NCI-H1092 (cell line): ENCODE data around the gene EXOSC2.
"Not testable (repeated sequence)": the region's sequence is repeated elsewhere in the genome, so short reads cannot be mapped to it uniquely, and the experiment has no call there.

ENCODE experiments used
- DNase-seq: peaks from one replicate; lab custom pipeline; 2025; lab: John Stamatoyannopoulos, UW

EXOSC2 gene

DNA sequence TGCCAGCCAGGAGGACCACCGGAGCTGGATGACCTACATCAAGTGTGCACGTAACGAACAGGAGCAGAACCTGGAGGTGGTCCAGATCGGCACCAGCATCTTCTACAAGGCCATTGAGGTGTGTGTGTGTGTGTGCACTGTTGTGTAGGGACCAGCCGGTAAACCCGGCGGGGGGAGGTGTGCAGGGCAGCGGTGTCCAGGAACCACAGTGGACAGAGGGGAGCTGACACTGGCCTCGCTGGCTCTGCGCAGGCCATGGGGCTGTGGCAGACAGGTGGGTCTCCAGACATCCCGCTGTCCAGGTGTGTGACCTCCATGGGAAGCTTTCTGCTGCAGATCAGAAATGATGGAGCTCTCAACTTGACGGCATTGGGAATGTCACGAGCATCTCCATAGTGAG is 25.4 kb upstream of the EXOSC2 start:
- DNase-seq: no peak

DNA sequence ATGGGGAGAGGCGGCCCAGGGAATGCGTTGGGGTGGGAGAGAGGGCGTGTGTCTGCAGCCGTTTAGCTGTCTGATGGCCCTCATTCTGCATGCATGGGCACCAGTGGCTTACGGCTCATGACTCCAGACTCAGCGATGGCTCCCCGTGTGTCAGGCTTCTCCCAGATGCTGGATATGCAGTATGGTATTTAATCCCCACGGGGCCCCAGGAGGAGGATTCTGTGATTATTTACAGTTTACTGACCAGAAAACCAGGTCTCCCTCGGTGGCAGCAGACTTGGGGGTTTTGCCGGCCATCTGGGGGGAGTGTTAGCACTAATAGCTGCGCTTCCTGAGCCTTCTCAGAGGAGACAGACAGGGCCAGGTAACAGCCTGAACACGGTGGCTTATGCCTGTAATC is 24.9 kb upstream of the EXOSC2 start:
- DNase-seq: no peak

DNA sequence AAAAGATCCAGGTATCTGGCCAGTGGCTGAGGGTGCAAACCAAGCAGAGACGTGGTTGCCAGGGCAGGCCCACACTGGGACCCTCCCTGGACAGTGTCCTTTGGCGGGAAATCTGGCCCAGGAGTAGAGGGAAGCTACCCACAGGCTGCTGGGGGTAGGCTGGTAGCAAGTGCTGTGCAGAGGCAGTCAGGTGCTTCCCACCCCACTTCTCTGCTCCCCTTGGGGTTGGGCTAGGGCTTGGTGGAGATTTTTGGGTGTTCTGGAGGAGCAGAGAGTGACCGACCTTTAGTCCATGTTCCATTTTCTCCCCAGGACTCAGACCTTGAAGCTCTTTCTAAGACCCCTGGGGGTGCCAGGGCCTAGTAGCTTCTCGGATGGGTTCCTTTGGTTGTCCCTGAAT is 23.6 kb upstream of the EXOSC2 start:
- DNase-seq: no peak

- DNase-seq: no peak
Observed at GRCh38 chr9:130670644-130671043, 22.9 kb upstream of the EXOSC2 start.

DNA sequence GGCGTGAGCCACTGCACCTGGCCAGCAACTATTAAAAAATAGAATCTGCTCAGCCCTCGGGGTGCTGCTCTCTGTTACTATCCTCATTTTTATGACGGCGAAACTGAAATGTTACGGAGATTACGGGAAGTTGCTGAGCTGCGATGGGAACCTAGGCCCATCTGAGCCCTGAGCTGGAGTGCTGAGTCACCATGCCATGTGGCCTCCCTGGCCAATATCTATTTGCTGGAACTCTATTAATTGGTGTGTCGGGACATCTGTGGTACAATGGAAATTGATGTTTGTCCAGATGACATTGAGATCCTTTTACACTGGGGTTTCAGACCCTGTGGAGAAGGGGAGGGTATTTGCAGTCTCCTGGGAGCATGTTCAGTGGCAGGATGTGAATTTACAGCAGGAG is 21.1 kb upstream of the EXOSC2 start:
- no peak for DNase-seq

DNA sequence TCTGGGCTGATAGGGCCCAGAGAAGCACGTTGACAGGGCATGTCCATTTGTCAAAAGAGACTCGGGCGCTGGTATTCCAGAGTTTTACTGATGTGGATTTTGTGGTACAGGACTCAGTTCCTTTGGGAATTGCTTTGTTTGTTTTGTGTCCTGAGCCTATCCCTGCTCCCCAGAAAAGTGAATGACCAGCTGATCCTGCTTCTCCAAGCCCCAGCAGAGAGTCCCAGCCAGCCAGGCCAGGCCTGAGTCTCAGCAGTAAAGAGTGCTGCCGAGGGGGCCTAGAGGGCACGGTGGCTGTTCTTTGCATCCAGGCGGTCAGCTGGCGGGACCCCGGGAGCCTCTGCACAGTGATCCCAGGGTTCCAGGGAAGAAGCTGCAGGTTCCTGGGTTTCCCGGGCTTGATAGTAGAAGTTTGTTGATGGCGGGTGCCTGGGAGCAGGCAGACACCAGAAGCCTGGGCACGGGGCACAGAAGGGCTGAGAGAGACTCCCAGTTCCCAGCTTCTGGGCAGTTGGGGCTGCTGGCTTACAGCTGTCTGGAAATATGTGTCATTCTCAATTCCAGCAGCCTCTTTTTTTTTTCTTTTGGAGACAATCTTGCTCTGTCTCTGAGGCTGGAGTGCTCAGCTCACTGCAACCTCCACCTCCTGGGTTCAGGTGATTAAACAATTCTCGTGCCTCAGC is 20.5 kb upstream of the EXOSC2 start:
- no peak for DNase-seq

- no peak for DNase-seq
Observed at GRCh38 chr9:130675396-130675795, 18.2 kb upstream of the EXOSC2 start.

DNA sequence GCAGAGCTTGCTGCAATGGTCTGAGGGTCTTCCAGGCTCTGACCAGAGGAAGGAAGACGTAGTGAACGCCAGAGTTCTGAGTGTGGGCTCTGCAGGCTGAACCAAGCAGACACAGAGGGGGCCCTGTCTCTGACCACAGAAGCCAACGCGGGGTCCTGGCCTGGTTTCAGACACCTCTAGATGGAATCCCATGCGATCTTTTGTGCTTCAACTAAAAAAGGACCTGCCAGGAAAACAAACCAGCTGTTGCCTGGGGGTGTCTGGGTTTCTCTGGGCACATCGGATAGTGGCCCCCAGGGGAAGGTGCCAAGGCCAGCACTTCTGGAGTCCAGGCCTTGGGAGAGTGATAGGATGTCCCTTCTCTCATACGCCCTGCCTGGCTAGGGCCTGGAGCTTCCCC is 16.3 kb upstream of the EXOSC2 start:
- DNase-seq: no peak

DNA sequence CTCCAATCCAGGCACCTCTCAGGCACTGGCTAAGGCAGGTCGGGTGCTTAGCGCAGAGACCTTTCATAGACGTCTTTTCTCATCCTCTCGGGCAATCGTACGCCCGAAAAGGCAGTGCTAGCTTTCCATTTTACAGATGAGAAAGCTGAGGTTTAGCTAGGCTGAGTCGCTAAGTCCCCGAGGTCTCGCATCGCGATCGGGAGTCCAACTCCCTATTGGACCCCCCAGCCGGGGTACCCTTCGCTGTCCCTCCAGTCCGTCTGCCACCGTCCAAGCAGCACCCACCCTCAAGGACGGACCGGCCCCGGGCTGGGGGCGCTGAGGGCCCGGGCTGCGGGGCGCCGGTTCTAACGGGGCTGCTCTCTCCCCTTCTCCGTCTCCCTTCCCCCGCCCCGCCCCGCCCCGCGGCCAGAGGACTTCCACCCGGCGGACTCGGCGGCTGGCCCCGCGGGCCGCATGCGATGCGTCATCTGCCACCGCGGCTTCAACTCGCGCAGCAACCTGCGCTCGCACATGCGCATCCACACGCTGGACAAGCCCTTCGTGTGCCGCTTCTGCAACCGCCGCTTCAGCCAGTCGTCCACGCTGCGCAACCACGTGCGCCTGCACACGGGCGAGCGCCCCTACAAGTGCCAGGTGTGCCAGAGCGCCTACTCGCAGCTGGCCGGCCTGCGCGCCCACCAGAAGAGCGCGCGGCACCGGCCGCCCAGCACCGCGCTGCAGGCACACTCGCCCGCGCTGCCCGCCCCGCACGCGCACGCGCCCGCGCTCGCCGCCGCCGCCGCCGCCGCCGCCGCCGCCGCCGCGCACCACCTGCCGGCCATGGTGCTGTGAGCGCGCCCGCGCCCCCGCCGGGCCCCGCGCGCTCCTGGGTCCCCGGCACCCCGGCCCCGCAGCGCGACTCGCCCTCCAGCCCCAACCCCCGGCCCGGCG is 12.5 kb upstream of the EXOSC2 start:
- peak; percentile 58 for DNase-seq

- no peak for DNase-seq
Observed at GRCh38 chr9:130681769-130682420, 11.7 kb upstream of the EXOSC2 start.

- peak; percentile 73 for DNase-seq
Observed at GRCh38 chr9:130682421-130683121, 11.0 kb upstream of the EXOSC2 start.

- no peak for DNase-seq
Observed at GRCh38 chr9:130685104-130685503, 8.5 kb upstream of the EXOSC2 start.

DNA sequence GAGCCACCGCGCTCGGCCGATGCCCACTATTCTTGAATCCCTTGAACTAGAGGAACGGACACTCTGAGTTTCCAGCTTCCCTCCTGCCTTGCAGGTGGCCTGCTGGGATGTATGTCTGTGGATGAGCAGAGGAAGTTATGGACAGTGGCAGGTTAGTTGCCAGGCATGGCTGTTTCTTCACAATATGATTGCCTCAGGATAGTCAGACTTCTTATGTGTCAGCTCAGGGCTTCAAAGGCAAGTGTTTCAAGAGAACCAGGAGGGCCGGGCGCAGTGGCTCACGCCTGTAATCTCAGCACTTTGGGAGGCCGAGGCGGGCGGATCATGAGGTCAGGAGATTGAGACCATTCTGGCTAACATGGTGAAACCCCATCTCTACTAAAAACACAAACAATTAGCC is 7.6 kb upstream of the EXOSC2 start:
- not testable (repeated sequence) for DNase-seq

- no peak for DNase-seq
Observed at GRCh38 chr9:130687615-130688014, 6.0 kb upstream of the EXOSC2 start.

GRCh38 chr9:130688072-130688471 is 5.5 kb upstream of the EXOSC2 start:
- no peak for DNase-seq

GRCh38 chr9:130689572-130689936 is 4.0 kb upstream of the EXOSC2 start:
- DNase-seq: no peak

- DNase-seq: peak; percentile 19
Observed at GRCh38 chr9:130689937-130690700, 3.5 kb upstream of the EXOSC2 start.

DNA sequence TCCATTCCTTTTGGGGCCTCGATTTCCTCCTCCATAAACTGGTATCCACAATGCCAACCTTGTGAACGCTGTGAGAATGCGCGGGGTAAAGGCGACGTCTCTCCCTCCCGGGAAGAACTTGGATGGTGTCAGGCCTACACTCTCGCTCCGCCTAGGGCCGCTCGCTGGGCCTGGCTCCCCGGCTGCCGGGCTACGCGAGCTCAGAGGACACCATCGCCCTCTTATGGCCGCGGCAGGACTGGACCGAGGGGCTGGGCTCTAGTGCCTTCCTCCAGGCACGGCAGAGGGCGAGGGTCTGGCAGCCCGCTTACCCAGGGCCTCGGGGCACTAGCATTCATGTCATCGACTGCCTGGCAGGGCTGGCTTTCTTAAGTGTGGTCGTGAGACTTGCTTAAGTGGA is 1.3 kb upstream of the EXOSC2 start:
- no peak for DNase-seq

- DNase-seq: no peak
Observed at GRCh38 chr9:130693101-130693425, 517 bp upstream of the EXOSC2 start.

- DNase-seq: no peak
Observed at GRCh38 chr9:130694205-130694604, 625 bp downstream of the EXOSC2 start.

GRCh38 chr9:130696139-130696650 is 2.6 kb downstream of the EXOSC2 start:
- DNase-seq: no peak
